G401 (cell line): ENCODE results near the gene PHIP. TPM values are rescaled to one million over a fixed set of nuclear protein-coding genes. Genes with fewer than 3 reads are reported as not detected.

Experiments used
- DNase-seq: peaks from one replicate; pipeline ENCODE4 v3.0.0-alpha.2; 2015; ENCODE audit warnings: low spot score
- in situ Hi-C: cut with HindIII; loops from 2 replicates; pipeline ENCODE4 v1.10.0; 2016; ENCODE audit warnings: low sequenced_read_pairs, mixed read lengths
- total RNA-seq: library from RNA; depleted of rRNA; stranded (reverse); fragments of >200 nt; shearing (Covaris generic); gene quantifications from 2 replicates; pipeline ENCODE4 v1.2.3, GENCODE V29; 2014

Gene PHIP
- total RNA-seq, 1 experiment from 2014 or later = 23.1 TPM

DNA sequence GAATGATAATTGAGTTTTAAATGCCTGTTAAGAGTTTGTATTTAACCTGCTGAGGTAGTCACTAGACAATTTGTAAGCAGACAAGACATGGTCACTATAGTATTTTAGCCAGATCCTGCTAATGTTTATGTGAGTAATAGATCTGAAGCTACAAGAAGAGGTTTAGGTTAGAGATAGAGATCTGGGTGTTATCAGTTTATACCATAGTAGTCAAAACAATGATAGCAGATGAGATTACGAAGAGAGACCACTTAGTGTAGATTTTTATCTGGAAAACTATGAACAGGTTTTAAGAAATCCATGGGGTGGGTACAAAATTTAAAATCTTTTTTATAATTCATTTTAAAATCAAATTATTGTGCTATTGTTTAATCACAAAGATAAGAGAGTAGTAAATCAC is 47.5 kb downstream of the PHIP start:
- no peak for DNase-seq
- in situ Hi-C loops = no loop called here

GRCh38 chr6:79030023-79030422 is 48.0 kb downstream of the PHIP start:
- no peak for DNase-seq
- in situ Hi-C loops = no loop called here

DNA sequence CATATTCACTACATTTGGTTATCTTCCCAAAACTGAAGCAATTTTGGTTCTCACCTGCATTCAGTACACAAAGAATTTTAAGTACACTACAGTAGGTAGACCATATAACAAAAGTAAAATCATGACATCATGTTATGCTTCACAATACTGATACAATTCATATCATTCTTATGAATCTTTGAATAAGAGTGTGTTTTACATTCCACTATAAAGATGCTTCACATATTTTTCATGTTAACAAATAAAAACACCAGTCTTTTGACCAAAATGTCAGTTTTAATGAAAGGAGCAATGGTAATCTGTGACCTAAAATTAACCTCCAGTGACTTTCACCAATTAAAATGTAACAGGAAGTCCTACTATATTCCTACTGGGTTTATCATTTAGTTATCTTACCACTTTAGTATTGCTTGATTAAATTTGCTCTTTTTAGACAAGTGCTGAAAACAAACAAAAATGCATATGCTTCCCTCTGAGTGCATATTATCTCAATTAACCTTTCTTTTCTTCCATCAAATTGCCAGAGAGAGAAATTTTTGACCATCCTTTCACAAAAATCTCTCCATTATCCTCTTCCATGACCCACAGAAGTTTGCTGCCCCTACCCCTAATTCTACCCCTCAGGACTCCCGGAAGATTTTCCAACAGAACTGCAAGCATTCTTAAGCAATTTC is 49.3 kb downstream of the PHIP start:
- in situ Hi-C loops = no loop called here
- DNase-seq = no peak

GRCh38 chr6:79011940-79012339 is 66.1 kb downstream of the PHIP start:
- in situ Hi-C loops = no loop called here
- no peak for DNase-seq

- no peak for DNase-seq
- in situ Hi-C loops = no loop called here
Observed at GRCh38 chr6:79010422-79010821, 67.6 kb downstream of the PHIP start.

- DNase-seq = no peak
- in situ Hi-C loops = no loop called here
Observed at GRCh38 chr6:79009819-79010218, 68.2 kb downstream of the PHIP start.

GRCh38 chr6:79005497-79005896 is 72.6 kb downstream of the PHIP start:
- in situ Hi-C loops = no loop called here
- DNase-seq = no peak

DNA sequence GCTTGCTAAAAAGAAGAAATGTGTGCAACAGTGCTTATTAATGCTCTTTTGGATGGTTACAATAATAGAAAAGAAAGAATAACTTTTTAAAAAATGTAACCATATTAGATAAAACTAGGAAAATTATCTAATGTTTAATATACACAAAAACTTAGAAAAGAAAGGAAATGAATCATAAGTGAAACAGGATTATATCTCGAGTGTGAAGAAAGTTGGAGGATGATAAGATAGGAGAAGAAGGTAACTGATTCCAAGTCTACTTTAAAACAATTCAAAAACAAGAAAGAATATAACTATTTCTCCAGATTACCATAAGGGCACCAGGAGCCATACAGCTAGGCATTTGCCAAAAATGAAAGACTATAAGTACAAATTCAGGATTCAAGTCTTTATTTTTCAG is 73.0 kb downstream of the PHIP start:
- in situ Hi-C loops = no loop called here
- DNase-seq = no peak

GRCh38 chr6:79004239-79004638 is 73.8 kb downstream of the PHIP start:
- in situ Hi-C loops = no loop called here
- no peak for DNase-seq

- in situ Hi-C loops = no loop called here
- no peak for DNase-seq
Observed at GRCh38 chr6:79001415-79001814, 76.6 kb downstream of the PHIP start.

DNA sequence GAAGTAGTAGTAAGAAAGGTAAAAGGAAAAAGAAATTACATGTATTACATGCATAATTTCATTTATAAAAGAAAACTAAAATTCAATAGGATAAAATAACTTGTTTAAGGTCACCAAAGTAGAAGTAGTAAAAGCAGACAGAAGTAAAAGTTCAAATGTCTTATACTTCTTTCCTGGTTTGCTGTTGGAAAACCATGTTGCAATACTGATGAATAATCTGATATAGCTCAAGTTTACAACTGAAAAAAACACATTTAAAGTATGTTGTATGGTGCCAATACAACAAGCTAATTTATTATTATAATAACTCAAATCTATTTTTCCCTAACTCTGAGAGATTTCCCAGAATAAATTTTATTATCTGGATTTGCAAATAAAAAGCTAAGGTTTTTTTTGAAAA is 78.3 kb downstream of the PHIP start:
- in situ Hi-C loops = no loop called here
- no peak for DNase-seq

DNA sequence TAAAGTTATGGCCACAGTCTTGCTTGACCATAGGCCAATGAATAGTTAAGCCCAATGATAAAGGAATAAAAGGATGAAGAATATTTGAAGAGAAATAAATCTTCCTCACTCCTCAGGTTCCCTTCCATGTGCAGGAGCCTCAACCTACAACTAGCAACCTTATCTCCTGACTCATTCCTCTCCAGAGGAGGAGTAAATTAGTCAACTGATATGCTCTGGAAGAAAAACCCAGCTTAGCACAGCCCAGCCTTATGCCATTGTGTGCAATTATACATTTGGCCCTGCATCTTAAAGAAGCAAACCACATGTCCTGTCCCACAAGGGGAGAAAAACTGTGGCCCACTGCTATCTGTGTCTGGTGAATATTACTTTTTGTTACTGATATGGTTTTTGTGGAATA is 82.1 kb downstream of the PHIP start:
- no peak for DNase-seq
- in situ Hi-C loops = no loop called here

- in situ Hi-C loops = no loop called here
Observed at GRCh38 chr6:78995346-78995745, 82.7 kb downstream of the PHIP start.

DNA sequence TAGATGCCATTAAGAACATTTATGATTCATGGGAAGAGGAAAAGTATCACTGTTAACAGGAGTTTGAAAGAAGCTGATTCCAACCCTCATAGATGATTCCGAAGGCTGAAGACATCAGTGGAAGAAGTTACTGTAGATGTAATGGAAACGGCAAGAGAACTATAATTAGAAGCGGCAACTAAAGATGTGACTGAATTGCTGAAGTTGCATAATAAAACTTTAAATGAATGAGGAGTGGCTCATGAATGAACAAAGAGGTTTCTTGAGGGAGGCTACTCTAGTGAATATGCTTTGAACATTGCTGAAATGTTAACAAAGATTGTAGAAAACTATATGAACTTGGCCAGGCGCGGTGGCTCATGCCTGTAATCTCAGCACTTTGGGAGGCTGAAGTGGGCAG is 84.1 kb downstream of the PHIP start:
- in situ Hi-C loops = no loop called here
- DNase-seq = no peak

More at GRCh38 chr6:78995346-78995745, 82.7 kb downstream of the PHIP start:
- DNase-seq = no peak

DNA sequence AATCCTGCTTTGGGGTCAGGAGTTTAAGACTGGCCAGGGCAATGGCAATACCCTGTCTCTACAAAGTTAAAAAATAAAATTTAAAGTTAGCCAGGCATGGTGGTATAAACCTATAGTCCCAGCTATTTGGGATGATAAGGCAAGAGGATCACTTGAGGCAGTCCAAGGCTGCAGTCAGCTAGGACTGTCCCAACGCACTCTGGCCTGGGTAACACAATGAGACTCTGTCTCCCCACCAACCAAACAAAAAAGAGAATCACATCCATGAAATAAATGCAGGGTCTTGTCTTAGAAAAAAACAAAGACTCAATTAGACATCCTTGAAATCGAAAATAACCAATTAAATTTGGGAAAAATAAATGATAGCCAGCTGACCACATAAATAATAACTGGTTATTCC is 88.9 kb downstream of the PHIP start:
- in situ Hi-C loops = no loop called here
- no peak for DNase-seq

DNA sequence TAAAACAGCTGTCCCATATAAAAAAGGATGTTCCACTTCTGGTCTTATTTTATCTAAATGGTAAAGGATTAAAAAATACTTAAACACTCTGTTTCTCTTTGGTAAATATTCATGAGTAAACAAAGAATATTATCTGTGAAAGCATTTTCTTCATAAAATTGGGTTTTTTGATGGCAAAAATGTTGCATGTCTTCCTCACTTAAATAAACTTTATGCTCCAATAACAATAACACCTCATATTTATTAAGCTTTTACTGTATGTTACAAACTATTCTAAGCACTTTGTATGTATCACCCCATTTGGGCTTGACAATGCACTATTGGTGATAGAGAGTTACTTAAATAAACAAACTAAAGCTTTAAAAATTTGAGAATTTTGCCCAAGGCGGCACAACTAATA is 91.9 kb downstream of the PHIP start:
- DNase-seq = no peak
- in situ Hi-C loops = no loop called here

DNA sequence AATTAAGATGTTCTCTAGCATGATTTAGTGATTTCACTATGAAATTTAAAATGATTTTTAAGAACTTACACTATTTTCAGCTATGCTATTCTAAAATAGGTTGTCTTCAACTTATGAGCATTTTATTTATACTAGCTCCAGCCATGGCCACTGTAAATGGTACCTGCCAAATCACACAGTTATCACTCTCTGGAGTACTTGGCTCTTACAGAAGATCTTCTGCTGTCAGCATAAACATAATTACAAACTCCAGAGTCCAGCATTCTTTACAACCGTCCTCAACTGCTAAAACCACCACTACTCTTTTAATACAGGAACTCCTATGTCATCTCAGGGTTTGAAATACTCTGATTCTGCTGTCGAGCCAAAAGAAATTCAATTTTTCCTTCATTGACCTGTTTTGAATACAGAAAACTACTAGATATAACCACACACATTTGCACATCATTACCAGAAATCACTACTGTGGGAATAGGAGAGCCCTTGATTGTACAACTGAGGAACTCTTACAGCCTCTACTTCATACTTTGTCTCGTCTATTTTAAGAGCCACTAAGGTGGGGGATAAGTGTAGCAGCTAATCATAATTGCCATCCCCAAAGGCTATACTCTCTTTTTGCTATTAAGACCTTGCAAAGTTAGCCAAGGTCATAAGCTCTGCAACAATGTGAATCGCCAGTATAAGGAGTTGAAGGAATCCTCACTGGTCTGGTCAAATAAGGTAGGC is 93.7 kb downstream of the PHIP start:
- DNase-seq = no peak
- in situ Hi-C loops = no loop called here

GRCh38 chr6:78967191-78967590 is 110.9 kb downstream of the PHIP start:
- in situ Hi-C loops = no loop called here

GRCh38 chr6:78966542-78966941 is 111.5 kb downstream of the PHIP start:
- DNase-seq = no peak
- in situ Hi-C loops = no loop called here

More at GRCh38 chr6:78967191-78967590, 110.9 kb downstream of the PHIP start:
- DNase-seq = no peak

DNA sequence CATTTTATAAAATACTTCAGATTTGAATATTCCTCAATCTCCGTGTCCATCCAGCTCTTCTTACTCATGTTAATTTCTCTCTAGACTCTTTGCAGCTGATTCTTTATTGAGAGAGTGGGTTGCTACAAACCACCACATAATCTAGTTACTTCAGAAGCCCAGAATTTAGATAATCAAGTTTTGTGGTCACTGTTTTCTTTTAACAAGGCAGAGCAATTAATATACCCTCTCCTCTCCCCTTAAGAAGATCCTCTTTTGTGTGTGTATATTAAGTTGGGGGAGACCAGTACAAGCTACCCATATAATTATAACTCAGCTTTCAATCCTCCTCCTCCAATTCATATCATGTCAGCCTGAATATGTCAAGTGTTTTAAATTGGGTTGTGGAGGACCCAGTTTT is 115.6 kb downstream of the PHIP start:
- in situ Hi-C loops = no loop called here

GRCh38 chr6:78954740-78955139 is 123.3 kb downstream of the PHIP start:
- in situ Hi-C loops = no loop called here
- DNase-seq = no peak

More for the DNA sequence above, 115.6 kb downstream of the PHIP start:
- DNase-seq = no peak
